GM18517 (cell line): ENCODE results near the gene ALPK1.
"Not testable (repeated sequence)": the region's sequence is repeated elsewhere in the genome, so short reads cannot be mapped to it uniquely, and the experiment has no call there.

Source experiments
- ATAC-seq: cut with Tn5 transposase; IDR thresholded peaks from one replicate; pipeline ENCODE4 v1.9.1; 2021; ENCODE audit warnings: mild to moderate bottlenecking, moderate library complexity; ENCODE audit not compliant: unreplicated experiment

Gene ALPK1

DNA sequence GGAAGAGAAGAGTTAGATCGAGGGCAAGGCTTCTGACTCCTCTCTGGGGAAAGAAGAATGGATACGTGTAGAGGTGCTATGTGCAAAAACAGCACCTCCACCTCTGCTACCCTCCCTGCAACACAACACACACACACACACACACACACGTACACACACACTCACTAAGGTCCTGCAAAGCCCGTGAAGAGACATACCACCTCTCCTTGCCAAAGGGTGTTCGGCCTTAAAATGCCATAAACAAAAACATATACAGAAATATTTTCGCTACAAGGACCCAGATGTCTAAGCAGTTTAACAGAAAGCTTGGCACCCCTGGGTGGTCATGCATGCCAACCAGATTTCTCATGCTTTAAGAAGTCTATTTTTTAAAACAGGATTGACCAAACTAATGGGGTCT, 13.0 kb upstream of the ALPK1 start:
- no peak for ATAC-seq

DNA sequence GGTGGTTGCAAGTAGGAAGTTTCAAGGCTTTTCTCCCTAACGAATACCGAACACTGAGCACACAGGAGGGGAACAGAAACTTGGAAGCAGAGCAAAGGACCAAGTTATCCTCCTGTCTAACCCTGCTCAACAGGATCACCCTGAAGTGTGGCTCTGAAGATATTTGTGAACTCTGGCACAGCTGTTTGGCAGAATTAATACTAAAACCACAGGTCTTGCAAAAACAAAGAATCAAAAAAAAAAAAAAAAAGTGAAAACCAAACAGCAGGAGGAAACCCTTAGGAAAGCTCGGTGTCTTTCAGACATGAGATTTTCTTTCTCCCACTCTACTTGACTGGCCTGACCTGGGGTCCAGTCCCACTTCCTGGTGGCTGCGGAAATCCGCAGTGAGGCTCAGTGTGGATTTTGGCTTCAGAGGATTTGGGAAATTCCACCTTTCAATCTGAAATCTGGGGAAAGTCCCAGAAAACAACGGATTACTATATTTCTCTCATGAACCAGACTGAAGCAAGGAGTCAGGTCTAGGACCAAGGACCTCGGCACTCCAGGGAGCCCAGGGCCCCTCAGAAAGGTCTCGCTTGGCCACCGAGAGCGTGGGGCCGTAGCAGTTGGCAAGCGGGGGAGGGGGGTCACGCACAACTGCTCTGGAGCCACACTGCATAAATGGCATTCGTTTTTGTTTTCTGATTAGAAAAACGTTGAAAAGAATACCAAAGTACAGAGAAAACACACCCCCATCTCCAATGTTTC, 12.3 kb upstream of the ALPK1 start:
- no peak for ATAC-seq

DNA sequence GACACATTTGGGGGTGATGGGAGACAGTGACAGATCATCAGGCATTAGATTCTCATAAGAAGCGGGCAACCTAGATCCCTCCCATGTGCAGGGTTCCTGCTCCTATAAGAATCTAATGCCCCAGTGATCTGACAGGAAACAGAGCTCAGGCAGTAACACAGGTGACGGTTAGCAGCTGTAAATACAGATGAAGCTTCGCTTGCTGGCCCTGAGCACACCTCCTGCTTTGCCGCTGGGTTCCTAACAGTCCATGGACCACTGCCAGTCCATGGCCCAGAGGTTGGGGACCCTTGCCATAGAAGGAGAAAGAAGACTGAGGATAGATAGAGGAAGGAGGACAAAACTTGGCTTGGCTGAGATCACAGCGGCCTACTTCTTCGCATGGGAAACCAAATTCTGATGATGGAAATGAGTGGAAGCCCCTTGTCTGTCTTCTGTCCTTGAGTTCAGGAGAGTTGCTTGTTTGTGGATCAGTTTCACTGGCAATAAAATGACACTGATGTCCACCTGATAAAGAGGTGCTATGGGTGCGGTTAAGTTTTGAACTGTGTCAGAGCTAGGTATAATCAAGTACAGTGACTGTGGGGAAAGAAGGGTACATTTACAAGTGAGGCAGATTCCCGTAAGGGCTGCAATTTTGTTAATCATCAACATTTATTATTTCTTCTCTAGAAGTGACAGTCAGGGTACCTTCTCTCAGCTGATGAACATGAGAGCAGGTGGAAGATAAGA, 9.7 kb upstream of the ALPK1 start:
- ATAC-seq = peak; percentile 33

DNA sequence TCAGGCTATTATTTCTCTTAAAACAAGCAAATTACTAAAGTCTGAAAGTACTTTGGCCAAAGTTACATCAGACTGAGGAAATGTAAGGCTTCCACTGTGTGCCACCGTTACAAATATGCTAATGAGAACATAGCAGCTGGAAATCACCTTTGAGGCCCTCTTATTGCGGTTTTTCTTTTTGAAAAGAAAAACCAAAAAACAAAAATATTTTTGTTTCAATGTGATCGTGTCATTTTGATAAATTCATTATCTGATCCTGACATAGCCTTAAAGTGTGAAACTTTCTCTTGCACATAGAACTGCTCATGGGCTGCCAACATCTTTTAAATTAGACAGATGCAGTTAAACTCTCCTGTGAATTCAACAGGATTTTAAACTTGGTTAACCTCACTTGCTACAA, 8.7 kb upstream of the ALPK1 start:
- peak; percentile 34 for ATAC-seq

DNA sequence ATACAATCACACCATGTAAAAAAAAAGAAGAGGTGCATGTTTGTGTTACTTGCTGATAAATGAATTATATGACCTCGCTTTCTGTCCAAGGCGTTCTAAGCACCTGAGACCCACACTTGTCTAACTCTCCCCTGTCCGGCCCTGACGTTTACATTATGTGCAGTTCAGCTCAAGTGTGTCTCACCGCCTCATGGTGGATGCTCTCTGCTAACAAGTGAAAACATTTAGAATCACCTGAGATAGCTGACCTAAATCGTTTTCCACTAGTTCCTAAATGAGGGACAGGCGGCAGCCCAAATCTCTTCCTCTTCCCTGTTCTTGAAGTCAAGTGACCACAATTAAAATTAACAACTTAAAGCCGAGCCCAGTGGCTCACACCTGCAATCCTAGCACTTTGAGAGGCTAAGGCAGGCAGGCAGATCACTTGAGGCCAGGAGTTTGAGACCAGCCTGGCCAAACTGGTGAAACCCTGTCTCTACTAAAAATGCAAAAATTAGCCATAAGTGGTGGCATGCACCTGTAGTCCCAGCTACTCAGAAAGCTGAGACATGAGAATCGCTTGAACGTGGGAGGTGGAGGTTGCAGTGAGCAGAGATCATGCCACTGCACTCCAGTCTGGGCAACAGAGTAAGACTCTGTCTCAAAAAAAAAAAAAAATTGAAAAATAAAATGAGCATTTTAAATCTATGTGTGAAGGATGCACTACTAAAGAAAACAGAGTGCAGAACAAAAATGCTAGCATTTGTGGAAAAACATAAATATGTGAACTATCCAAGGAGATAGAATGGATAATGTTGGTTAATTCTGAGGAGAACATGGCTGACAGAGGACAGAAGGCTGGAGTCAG, 7.5 kb upstream of the ALPK1 start:
- ATAC-seq = no peak

DNA sequence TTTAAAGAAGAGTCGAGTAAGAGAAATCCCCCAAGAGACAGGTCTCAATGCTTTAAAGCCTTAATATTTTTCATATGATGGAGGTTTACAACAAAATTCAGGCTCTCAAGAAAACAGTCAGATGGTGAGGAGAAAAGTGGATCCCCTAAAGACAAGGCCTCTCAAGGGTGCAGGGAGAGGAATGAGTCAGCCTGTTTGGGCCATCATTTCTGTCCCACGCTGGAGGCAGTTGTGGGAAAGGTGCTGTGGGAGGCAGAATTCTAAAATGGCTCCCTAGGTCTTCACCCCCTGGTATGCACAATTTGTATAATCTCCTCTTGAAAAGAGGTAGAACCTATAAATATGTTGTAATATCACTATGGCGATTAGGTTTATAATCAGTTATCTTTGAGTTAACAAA, 6.8 kb upstream of the ALPK1 start:
- ATAC-seq = no peak

DNA sequence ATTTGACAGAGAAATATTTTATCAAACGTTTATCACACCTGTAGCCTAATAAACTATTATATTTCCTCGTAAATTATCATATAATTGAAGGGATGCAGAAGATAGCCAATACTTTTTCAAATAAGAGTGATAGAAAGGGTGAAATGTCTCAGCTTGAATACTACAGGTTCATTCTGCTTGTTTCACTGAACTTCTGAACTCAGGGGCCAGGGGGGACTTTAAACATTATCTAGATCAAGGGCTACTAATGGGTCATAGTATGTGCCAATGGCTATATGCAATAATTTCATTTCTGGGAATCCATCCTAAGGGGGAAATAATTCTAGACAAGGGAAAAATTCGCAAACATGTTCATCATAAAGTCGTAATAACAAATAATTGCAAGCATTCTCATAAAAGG, 2.6 kb downstream of the ALPK1 start:
- ATAC-seq = no peak

DNA sequence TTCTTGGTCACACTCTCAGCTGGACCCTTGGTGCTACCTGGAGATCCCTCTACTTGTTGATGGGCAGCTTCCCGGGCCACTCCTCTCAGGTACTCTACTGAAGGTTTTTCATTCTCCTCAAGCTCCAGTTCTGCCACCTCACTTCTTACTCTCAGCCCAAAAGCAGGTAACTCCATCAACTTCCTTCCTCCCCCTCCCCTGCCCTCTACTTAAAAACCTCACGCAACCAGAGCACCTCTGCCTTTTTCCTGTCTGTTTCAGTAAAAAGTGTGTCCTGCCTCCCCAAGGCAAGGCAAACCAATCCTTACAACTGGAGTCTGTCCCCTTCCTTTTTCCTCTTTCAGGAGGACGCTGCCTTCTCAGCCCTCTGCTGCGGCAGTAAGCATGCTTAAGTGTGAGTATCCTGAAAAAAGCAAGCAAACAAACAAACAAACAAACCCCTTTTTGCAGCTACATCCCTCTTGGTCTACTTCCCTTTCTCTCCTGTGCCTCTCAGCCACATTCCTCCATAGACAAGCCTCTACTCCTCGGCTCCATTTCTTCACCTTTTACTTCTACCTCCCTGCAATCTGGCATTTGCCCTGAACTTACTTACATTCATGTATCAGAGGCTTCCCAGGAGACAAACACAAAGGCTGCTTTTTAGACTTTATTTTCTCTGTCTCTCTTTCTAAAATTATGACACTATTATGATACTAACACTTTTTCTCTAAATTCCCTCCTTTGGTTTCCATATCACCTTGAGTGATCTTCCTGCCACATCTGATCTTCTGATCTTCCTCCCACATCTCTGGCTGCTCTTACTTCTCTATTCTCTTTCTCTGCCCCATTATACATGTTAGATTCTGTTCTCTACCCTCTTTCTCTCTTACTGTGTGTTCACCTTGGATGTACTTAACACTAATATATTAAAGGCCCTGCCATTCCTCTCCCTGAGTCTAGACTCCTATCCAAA, 5.4 kb downstream of the ALPK1 start:
- ATAC-seq = no peak

DNA sequence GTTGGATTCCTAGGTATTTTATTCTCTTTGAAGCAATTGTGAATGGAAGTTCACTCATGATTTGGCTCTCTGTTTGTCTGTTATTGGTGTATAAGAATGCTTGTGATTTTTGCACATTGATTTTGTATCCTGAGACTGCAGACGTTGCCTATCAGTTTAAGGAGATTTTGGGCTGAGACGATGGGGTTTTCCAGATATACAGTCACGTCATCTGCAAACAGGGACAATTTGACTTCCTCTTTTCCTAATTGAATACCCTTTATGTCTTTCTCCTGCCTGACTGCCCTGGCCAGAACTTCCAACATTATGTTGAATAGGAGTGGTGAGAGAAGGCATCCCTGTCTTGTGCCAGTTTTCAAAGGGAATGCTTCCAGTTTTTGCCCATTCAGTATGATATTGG, 8.3 kb downstream of the ALPK1 start:
- not testable (repeated sequence) for ATAC-seq

DNA sequence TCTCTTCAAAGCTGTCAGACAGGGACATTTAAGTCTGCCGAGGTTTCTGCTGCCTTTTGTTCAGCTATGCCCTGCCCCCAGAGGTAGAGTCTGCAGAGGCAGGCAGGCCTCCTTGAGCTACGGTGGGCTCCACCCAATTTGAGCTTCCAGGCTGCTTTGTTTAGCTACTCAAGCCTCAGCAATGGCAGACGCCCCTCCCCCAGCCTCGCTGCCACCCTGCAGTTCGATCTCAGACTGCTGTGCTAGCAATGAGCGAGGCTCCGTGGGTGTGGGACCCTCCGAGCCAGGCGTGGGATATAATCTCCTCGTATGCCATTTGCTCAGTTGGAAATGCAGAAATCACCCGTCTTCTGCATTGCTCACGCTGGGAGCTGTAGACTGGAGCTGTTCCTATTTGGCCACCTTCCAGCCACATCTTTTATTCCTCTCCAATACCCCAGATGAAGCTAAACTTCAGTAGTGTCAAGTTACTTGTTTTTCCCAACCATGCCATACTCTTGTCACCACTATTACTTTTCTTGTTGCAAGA, 12.2 kb downstream of the ALPK1 start:
- ATAC-seq = not testable (repeated sequence)

DNA sequence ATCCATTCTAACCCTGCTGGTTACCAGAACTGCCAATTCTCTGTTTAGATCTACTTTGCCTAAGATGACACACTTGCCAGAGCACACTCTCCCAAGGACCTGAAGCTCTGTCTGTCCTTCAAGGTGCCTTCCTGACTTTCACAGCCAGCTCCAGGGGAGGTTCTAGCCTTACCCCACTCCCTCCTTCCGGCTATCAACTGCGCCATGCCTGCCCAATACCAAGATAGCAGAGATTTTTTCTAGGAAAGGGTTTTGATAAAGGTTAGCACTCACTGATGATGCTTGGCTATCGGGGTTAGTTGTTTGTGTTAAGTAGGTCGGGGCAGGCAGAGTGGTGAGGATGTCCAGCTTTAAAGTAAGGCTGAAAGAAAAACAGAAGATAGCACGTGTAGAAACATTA, 14.3 kb downstream of the ALPK1 start:
- ATAC-seq = no peak

DNA sequence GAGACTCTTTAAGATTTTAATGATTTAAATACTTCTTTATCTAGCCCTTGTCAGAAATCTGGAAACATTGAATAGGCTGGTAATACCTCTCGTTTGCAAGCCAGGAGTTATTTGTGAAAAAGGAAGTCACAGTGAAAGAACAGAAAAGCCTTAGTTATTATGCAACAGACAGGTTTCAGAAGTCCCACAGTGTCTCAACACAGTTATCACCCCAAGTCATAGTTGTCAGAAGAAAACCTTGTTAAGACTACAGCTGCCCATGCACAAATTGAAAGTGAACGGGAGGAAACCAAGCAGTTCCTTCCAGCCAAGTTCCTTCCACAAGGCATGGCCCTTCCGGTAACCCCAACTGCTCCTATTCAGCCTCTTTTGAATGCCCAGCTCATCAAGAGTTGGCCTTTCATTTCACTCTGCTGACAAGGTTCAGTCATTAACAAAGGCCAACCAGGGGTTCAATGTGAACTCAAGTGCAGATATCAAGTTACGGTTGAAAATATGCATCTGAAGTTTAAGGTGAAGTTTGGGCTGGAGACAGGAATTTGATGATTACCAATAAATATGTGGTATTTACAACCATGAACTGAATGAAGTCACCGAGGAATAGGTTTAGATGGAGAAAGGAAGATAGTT, 15.6 kb downstream of the ALPK1 start:
- ATAC-seq = peak; percentile 96

DNA sequence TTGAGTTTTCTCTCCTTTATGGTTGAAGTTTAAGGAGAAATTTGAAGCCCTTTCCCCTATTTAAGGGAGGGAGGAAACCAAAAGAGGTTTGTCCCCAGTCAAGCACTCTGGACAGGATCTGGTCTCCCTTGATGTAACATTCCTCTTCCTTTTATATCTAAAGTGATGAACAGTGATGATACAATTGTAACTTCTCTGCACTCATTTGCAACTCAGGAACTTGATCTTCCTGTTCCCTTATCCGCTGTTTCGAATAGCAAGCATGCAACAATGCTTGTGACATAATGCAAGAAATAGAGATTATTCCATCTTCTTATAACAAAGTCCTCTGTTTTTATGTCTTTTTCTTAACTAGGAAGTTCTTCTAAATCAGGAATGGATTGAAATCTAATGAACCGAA, 18.3 kb downstream of the ALPK1 start:
- ATAC-seq = no peak

DNA sequence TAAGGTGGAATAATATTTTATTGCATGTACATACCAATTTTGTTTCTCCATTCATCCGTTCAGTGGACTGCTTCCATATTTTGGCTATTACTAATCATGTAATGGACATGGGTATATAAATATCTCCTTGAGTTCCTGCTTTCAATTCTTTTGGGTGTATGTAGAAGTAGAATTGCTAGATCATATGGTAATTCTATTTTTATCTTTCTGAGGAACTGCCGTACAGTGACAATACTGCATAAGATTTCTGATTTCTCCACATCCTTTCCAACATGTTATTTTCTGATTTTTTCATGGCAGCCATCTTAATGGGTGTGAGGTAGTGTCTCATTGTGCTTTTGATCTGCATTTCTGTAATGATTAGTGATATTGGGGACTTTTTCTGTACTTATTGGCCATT, 19.2 kb downstream of the ALPK1 start:
- no peak for ATAC-seq

DNA sequence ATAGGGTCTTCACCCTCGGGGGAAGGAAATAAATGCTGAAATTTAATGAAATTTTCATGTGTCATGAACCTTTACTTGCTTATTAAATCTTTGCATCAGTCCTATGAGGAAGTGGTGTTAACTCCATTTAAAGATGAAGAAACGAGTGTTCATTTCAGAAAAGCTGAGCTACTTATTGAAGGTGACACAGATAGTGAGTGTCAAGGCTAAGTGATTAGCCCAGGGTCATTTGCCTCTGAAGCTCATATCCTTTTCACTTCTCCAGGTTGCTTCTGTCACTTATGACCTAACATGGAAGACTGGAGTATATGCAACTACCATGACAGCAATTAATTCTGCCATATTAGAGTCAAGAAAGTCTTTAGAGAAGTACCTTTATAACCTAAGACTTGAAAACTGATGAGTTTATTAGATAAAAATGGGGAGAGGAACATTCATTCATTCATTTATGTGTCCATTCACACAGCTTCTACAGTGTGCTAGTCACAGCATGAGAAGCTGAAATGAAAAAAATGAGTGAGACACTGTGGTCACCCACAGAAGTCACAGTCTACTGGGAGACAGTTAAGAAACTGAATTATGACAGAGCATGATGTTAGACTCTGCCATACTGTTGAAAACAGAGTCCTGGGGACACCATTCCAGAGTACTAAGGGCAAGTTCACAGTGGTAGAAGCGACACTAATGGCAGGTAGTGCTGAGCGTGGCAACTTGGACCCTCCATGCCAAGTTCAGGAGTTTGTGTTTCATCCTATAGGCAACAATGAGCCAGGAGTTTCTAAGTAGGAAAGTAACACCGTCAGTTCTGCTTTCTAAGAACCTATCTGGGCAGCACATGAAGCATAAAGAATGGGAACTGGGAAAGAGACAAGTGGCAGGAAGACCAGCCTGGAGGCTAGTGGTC, 21.3 kb downstream of the ALPK1 start:
- peak; percentile 97 for ATAC-seq

DNA sequence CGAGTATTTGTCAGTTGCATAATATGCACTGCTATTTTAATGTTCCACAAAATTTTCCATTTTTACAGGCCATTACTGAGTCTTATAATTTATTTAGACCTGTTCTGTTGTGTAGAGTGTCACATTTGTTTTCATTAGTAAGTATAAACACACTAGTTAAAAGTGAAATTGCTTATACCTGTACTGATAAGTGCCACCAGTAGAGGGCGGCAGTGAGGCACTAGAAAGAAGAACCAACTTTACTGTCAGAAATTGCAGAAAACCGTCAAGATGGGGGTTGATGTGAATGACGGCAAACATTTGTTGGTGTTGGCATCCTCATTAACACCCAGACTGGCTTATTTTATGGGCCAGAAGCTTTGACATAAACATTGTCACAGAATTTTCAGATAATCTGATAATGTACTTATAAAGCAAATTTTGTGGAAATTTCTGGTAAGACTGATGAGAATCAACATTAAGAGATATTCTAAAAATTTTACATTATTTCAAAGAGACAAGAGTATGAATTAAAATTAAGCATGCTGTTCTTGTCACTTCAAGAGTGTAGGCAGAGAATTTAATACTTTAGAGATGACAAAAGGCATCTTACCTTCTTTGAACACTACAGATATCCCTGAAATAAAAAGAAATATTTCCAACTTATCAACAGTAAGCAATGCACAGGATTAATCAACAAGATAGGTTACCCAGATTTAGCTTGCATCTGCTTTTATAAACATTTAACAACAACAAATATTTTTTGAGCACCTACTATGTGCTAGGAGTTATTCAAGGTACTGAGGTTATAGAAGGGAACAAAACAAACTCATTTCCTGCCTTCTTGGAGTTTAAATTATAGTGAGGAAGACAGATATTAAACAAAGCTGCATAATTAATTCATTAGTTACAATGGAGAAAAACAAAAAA, 24.9 kb downstream of the ALPK1 start:
- peak; percentile 38 for ATAC-seq

DNA sequence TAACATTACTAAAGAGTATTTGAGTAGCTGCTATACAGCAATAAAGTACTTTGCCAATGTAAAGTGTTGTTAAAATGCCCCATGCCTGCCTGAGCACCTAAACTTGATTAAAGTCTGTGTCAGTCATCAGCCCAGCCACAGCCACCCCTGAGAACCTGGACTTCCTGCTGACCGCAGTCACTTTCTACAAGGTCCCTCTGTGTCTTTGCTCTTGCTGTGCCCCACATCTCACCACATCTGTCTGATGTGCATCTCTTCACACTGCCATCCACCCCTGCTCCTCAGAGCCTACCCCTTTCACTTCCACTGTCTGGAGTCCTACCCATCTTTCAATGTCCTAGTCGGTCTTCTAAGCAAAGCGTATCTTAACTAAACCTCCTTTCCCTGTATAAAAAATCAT, 25.7 kb downstream of the ALPK1 start:
- ATAC-seq = no peak

DNA sequence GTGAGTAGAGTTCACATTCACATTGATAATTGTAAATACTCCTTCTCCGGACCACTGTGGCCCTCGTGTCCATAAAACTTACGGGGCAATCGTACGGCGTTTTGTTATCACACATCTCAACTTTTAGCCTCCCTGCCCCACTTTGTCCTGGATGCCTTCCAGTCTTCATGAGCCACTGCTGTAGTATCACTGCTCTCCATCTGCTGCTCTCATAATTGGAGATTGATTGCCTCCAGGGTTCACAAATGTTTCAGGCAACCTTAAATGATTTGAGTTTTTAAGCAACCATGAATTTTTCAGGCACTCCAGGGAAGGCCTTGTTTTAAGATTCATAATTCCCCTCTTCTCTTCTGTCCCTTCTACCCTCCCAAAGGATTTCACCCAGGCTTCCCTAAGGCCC, 28.4 kb downstream of the ALPK1 start:
- ATAC-seq = no peak
